Prostate gland (tissue), 2 donors: Measurements from ENCODE around the gene ATP5PB.

Source experiments
- CTCF ChIP-seq, 4 experiments: fragments of 200-600 bp in 2 of 4; fragments of 450-650 bp in 2 of 4; sonication (generic) in 2 of 4; IDR thresholded peaks; 1 replicate in 3 of 4; 2 replicates in 1 of 4; pipeline ENCODE4 v1.5.1; 2016 to 2019; ENCODE audit warnings: antibody characterized with exemption in 4 of 4, mild to moderate bottlenecking in 2 of 4, moderate library complexity in 2 of 4
- POLR2A ChIP-seq: fragments of 450-650 bp; IDR thresholded peaks from one replicate; pipeline ENCODE4 v1.6.1; 2016; ENCODE audit warnings: antibody characterized with exemption, mild to moderate bottlenecking
- POLR2AphosphoS5 ChIP-seq: sonication (generic); formaldehyde crosslinking; IDR thresholded peaks from one replicate; pipeline ENCODE4 v1.6.1; 2017; ENCODE audit warnings: antibody characterized with exemption

GRCh38 chr1:111404588-111404987, 44.7 kb upstream of the ATP5PB start:
- TF ChIP-seq CTCF (IDR thresholded peaks at IDR 0.05) = no peak
- no peak for TF ChIP-seq POLR2A
- no peak for TF ChIP-seq POLR2AphosphoS5
